AG10803 (cell line): ENCODE measurements around the gene DMAC1.

Experiments used
- DNase-seq: peaks from one replicate; pipeline ENCODE4 v3.0.0; 2010; ENCODE audit warnings: low read depth
- H3K4me3 ChIP-seq: 2 replicates; pipeline ENCODE4 v1.5.1; 2011; ENCODE audit warnings: mild to moderate bottlenecking, low read length, control low read depth
- CTCF ChIP-seq: conservative IDR thresholded peaks from 2 replicates; pipeline ENCODE4 v1.5.1; 2011; ENCODE audit warnings: mild to moderate bottlenecking, low read length, control low read depth, inconsistent platforms

DMAC1 gene

GRCh38 chr9:7785813-7786212, 13.8 kb downstream of the DMAC1 start:
- no peak for TF ChIP-seq CTCF
- no peak for DNase-seq

GRCh38 chr9:7784472-7784871, 15.1 kb downstream of the DMAC1 start:
- DNase-seq, result no peak
- TF ChIP-seq CTCF, result no peak
- no peak overlapping the region for H3K4me3 ChIP-seq

More at GRCh38 chr9:7785813-7786212, 13.8 kb downstream of the DMAC1 start:
- no peak overlapping the region for H3K4me3 ChIP-seq

- DNase-seq, result no peak
- no peak overlapping the region for H3K4me3 ChIP-seq
- TF ChIP-seq CTCF, result no peak
Measured at GRCh38 chr9:7783635-7784063, 15.9 kb downstream of the DMAC1 start.

GRCh38 chr9:7782400-7783120, 17.0 kb downstream of the DMAC1 start:
- DNase-seq, result peak; percentile 21
- H3K4me3 ChIP-seq, result no peak overlapping the region
- TF ChIP-seq CTCF, result no peak

GRCh38 chr9:7780261-7780988, 19.2 kb downstream of the DMAC1 start:
- peak; percentile 72 for DNase-seq
- H3K4me3 ChIP-seq, result no peak overlapping the region
- TF ChIP-seq CTCF, result no peak

GRCh38 chr9:7778851-7779600, 20.6 kb downstream of the DMAC1 start:
- TF ChIP-seq CTCF, result no peak
- H3K4me3 ChIP-seq, result no peak overlapping the region
- no peak for DNase-seq
